Stimulated activated CD4-positive, alpha-beta T cell treated with anti-CD3 and anti-CD28 coated beads, Interleukin-15, amount 100 ng/mL, for 1 hour (primary cell): ENCODE measurements around the gene SMARCD3.

Source experiments
- DNase-seq, 2 donors: peaks; one replicate each; pipeline ENCODE4 v3.0.0-alpha.2; 2020; ENCODE audit warnings: low read depth in 1 of 2, low spot score in 1 of 2

The SMARCD3 gene

GRCh38 chr7:151210087-151210854 lies 38.2 kb downstream of the SMARCD3 start, which contains the start of gene H2BK1:
Gene H2BK1, minus strand, starts transcription at chr7:151210488. Its CDS starts 170 bp downstream, at chr7:151210318.
- DNase-seq, result no peak

DNA sequence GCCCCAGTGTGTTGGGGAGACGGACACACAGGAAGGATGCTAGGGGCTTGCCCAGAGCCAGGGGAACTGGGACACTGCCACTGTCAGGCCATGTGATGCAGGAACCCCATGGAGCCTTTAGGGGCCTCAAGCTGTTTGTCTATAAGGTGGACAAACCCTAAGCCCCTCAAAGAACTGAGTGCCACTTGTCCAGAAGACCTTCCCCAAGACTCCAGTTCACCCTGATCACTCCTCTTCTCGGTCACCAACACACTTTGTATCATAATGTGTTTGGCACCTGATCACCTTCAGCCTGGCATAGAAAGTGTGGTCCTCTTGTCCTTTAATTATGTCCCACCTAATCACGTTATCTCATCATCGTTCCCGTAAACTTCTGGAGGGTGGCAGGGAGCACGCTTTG lies 38.9 kb downstream of the SMARCD3 start:
- no peak for DNase-seq

DNA sequence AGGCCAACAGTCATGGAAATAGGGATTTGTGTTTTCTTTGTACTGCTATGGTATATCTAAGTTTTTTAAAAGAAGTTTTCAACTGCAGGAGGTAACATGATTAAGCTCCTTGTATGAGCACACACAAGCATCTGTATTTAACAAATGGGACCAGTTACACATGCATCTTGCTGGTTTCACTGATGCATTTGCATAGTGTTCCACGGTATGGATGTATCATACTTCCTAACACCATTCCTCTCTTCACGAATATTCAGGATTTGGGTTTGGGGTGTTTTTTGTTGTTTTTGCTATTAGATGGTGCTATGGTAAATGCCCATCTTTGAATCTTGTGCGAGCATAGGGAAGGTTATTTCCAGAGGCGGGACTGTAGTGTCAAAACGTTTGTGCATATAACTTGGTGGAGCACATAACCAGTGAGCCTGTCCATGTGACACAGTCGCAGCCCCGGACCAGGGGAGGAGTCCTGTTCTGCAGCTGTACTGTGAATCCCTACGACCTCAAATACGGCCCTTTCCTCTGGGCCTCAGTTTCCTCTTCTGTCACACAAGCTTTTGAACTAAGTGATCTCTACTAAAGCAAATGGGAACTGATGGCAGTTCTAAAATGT lies 40.1 kb downstream of the SMARCD3 start:
- no peak for DNase-seq

- DNase-seq, result no peak
These were observed 40.7 kb downstream of the SMARCD3 start for GRCh38 chr7:151207804-151208203.

GRCh38 chr7:151207315-151207714 lies 41.2 kb downstream of the SMARCD3 start:
- DNase-seq, result no peak

- no peak for DNase-seq
These were observed 41.6 kb downstream of the SMARCD3 start for GRCh38 chr7:151206914-151207313.

GRCh38 chr7:151205730-151206129 lies 42.8 kb downstream of the SMARCD3 start:
- DNase-seq, result no peak

DNA sequence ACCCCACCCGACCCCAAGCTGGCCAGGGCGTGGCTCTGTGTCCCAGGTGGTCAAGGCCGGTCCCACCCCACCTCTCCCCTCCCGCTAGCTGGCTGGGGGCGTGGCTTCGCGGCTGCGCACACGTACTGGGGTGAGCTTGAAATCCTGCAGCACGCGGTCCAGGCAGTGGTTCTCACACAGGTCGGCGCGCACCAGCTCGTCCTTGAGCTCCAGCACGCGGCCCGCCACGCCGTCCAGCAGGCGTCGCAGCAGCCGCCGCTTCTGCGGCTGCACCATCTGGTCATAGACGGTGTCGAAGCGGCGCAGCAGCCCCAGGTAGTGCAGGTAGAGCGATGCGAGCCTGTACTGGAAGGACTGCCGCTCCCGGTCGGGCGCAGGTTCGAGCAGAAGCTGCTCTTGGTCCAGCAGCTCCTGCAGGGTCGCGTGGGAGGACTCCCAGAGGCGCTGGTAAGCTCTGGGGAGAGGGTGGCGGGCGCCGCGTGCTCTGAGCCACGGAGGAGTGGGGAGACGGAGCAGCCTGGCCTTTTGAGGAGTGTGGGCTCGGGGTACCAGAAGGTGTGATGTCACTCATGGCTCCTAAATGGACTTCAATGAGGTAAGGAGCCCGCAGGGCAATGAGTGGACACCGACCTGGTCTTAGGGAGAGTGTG lies 44.0 kb downstream of the SMARCD3 start:
- no peak for DNase-seq

DNA sequence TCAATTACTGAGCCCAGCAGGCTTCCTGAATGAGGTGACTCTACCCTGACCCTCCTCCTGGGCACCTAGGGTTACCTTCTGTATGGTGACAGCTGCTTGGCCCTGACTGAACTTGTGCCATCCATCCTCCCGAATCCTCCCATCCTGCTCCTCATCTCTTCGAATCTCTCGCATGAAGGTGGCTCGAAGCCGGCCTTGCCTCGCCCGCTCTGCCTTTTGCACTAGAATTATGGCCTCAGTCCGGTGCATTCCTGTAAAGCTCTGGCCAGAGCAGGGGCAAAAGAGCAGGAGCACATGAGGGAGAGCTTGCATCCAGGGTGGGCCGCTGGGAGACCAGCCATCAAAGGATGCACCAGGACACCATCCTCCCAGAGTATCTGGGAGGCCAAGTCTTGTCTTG lies 45.7 kb downstream of the SMARCD3 start:
- DNase-seq, result no peak

GRCh38 chr7:151201751-151202150 lies 46.7 kb downstream of the SMARCD3 start:
- DNase-seq, result no peak

DNA sequence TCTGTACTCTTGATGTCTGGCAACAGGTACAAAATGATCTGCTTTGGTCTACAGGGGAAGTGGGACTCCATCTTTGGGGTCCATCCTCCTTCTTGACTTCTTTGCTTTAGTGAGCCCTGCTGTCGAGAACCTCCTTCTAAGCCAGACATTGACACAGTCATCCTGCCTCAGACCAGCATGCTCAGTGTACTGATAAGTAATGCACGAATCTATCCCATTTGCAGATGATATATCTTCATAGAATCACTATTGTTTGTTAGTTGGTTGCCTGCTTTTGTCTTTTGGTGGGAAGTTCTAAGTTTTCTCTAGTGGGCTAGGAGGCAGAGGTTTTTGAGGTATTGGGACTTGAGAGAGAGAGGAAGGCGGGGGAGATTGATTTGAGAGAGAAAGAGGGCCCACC lies 47.1 kb downstream of the SMARCD3 start:
- DNase-seq, result no peak

DNA sequence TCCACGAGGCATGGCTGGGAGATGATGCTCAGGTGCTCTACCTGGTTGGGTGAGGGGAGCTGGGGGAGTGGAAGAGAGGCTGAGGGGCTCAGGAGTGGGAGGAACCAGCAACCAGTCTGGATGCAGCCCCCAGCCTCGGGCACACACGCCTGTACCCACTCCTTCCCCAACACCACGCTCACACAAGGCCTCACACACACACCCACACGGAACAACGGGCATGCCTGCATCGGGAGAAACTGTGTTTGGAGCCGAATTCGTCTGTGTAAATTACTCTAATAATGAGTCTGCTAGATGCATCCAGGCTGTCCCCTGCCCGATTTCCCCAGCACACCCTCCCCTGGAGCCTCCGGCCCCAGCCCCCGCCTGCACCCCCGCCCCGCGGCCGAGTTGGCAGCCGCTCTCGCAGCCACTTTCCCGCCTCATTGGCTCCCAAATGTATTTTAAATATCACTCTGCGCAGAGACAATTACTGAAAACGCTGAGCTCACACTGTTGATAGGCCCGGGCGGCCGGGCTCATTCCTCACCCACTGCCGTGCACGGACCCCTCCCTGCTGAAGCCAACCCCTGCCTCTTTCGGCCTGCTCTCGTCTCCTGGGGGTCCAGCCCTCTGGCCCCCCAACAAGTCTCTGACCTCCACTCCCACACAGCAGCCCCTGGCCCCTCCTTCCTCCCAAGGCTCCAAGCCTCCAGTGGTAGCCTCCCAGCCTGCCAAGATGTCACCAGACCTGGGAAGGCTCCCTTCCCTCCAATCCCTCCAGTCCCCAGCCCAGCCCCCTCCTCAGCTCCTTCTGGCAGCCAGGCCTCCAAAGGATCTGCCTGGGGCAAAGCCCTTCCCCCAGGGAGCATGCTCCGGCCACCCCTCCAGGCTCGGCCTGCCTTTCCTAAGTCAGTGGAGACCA lies 49.3 kb downstream of the SMARCD3 start:
- DNase-seq, result no peak

GRCh38 chr7:151197932-151198331 lies 50.6 kb downstream of the SMARCD3 start:
- no peak for DNase-seq

- DNase-seq, result no peak
These were observed 52.7 kb downstream of the SMARCD3 start for GRCh38 chr7:151195616-151196450.

DNA sequence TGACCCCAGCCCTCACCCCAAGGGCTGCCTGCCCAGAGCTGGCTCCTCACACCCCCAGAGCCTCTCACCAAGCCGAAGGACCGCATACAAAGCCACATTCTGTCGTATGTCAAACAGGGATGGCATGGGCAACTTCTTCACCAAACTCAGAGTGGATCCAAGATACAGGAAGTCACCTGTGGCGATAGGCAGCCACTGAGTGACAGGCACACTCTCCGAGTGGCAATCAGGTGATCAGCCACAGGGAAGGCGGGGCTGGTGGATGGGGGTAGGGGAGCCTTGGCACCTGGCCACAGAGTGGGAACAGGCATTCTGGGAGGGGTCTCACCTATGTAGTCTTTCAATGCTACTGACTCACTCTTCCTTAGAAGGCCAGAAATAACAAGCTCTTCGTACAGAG lies 54.3 kb downstream of the SMARCD3 start:
- no peak for DNase-seq

DNA sequence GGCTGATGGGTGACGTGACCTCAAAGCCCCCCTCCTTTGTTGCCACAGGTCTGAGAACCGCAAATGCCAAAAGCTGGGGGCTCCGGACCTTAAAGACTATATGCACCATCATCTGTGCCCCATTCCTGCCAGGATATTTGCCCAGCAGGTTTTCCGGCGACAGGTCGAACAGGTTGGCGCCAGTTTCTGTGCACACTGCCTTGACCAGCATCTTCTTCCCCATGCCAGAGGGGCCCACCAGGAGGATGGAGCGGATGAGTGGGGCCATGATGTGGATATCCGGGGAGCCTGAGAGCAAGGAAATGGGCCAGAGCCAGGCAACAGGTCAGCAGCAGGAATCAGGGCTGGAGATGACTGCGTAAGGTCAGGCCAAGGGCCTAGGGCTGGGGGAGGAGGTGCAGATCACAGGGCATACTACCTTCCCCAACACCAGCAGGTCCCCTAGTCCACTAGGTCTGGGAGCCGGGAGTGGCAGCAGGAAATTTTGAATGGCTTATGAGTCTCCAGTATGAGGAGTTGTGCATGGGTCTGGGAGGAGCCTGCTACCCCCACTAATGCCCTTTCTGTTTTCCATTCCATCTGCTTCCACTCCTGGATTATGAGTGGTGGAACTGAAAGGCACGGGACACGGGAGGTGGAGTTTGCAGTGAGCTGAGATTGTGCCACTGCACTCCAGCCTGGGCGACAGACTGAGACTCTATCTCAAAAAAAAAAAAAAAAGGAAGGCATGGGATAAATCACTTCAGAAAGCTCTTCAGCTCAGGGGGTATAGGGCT lies 55.1 kb downstream of the SMARCD3 start:
- no peak for DNase-seq

GRCh38 chr7:151192002-151192539 lies 56.4 kb downstream of the SMARCD3 start:
- DNase-seq, result no peak

GRCh38 chr7:151191544-151191943 lies 57.0 kb downstream of the SMARCD3 start:
- no peak for DNase-seq

DNA sequence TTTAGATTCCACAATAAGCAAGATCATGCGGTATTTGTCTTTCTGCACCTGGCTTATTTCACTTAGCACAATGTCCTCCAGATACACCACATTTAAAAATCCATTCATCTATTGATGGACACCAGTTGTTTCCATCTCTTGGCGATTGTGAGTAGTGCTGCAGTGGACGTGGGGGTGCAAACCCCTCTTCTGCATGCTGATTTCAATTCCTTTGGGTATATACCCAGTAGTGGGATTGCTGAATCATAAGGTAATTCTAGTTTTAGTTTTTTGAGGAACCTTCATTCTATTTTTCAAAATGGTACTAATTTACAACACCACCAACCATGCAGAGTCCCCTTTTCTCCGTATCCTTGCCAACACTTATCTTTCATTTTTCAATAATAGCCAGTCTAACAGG lies 59.5 kb downstream of the SMARCD3 start:
- no peak for DNase-seq
